Liver (tissue), 9 donors: ENCODE measurements around the gene GTSE1. TPM values are rescaled to one million over a fixed set of nuclear protein-coding genes. Genes with fewer than 3 reads are reported as not detected.

Experiments used
- DNase-seq: peaks from one replicate; pipeline ENCODE4 v3.0.0-alpha.2; 2017; ENCODE audit warnings: low spot score
- H3K27ac ChIP-seq, 2 donors: one replicate each; pipeline ENCODE4 v1.7.0; 2013; ENCODE audit warnings: inconsistent platforms in 2 of 2, low read length in 2 of 2, control low read depth in 1 of 2, low read depth in 1 of 2, mild to moderate bottlenecking in 1 of 2
- H3K27me3 ChIP-seq, 4 donors: one replicate each; pipeline versions ENCODE4 v1.6.1 to v1.7.0; 2013; ENCODE audit warnings: low read length in 3 of 4, inconsistent platforms in 1 of 4, mild to moderate bottlenecking in 1 of 4, moderate library complexity in 1 of 4; ENCODE audit not compliant: control insufficient read depth in 4 of 4, insufficient read depth in 4 of 4
- H3K36me3 ChIP-seq, 4 donors: one replicate each; pipeline versions ENCODE4 v1.6.1 to v1.7.0; 2013; ENCODE audit warnings: low read length in 3 of 4, mild to moderate bottlenecking in 3 of 4, low read depth in 1 of 4, moderate library complexity in 1 of 4; ENCODE audit not compliant: control insufficient read depth in 4 of 4, insufficient read depth in 3 of 4
- H3K4me1 ChIP-seq, 4 donors: one replicate each; pipeline versions ENCODE4 v1.6.1 to v1.7.0; 2013; ENCODE audit warnings: low read length in 3 of 4, mild to moderate bottlenecking in 3 of 4, moderate library complexity in 1 of 4; ENCODE audit not compliant: control insufficient read depth in 4 of 4, insufficient read depth in 4 of 4
- H3K4me3 ChIP-seq, 3 donors: one replicate each; pipeline versions ENCODE4 v1.6.1 to v1.7.0; 2013; ENCODE audit warnings: low read length in 3 of 3, control low read depth in 1 of 3, low read depth in 1 of 3, mild to moderate bottlenecking in 1 of 3
- H3K9ac ChIP-seq, 2 donors: one replicate each; pipeline ENCODE4 v1.7.0; 2013; ENCODE audit warnings: low read length in 2 of 2, mild to moderate bottlenecking in 2 of 2, moderate library complexity in 2 of 2, control low read depth in 1 of 2, low read depth in 1 of 2
- H3K9me3 ChIP-seq, 4 donors: one replicate each; pipeline versions ENCODE4 v1.6.1 to v1.7.0; 2013; ENCODE audit warnings: low read length in 3 of 4; ENCODE audit not compliant: control insufficient read depth in 4 of 4
- EGR1 ChIP-seq, 2 donors: IDR thresholded peaks; 2 replicates each; pipeline ENCODE4 v1.6.1; 2016 to 2018; ENCODE audit warnings: antibody characterized with exemption in 2 of 2, low read depth in 2 of 2
- FOXA1 ChIP-seq: IDR thresholded peaks from 2 replicates; pipeline ENCODE4 v1.6.1; 2016; ENCODE audit warnings: antibody characterized with exemption
- FOXA2 ChIP-seq: IDR thresholded peaks from 2 replicates; pipeline ENCODE4 v1.6.1; 2016; ENCODE audit warnings: antibody characterized with exemption
- HNF4G ChIP-seq: IDR thresholded peaks from 2 replicates; pipeline ENCODE4 v1.6.1; 2016; ENCODE audit warnings: antibody characterized with exemption
- NR2F2 ChIP-seq: IDR thresholded peaks from 2 replicates; pipeline ENCODE4 v1.6.1; 2016; ENCODE audit warnings: antibody characterized with exemption
- RAD21 ChIP-seq, 2 donors: IDR thresholded peaks; 2 replicates each; pipeline ENCODE4 v1.6.1; 2016; ENCODE audit warnings: antibody characterized with exemption in 2 of 2, mild to moderate bottlenecking in 2 of 2
- WGBS: extraction: QIAGEN DNeasy Blood & Tissue Kit; methylation state at CpG from one replicate; pipeline ENCODE4 v1.1.7; 2013; 5-methylcytosine and 5-hydroxymethylcytosine counted together
- polyA plus RNA-seq, 2 donors: library from polyadenylated mRNA; stranded (reverse) in 1 of 2; unstranded in 1 of 2; fragments of 200-250 nt in 1 of 2; fragments of >200 nt in 1 of 2; fragmentation: Nextera tagmentation in 1 of 2; extraction: Ambion mirVana in 1 of 2; gene quantifications; one replicate each; pipeline versions ENCODE4 v1.2.1 to v1.2.3, GENCODE V29; 2013 to 2015
- total RNA-seq, 2 donors: library from RNA; depleted of rRNA; stranded (reverse); fragments of >200 nt; gene quantifications; one replicate each; pipeline ENCODE4 v1.2.3, GENCODE V29; 2014
- TF ChIP-seq, protein P1 (sequence below): fragments of 150-350 bp; IDR thresholded peaks from 2 replicates; pipeline ENCODE4 v1.5.1; 2017; ENCODE audit warnings: improper control_type of control experiment, low read depth, low read length; ENCODE audit not compliant: missing input control
- TF ChIP-seq, protein P2 (sequence below): IDR thresholded peaks from 2 replicates; pipeline ENCODE4 v1.6.1; 2016; ENCODE audit warnings: antibody characterized with exemption, mild to moderate bottlenecking
- TF ChIP-seq, protein P3 (sequence below): IDR thresholded peaks from 2 replicates; pipeline ENCODE4 v1.6.1; 2016; ENCODE audit warnings: antibody characterized with exemption
- donor health status: healthy.
- donor health status: healthy.
- donor health status: healthy.
- donor health status: healthy.
- donor health status: healthy.

The GTSE1 gene
- total and polyA plus RNA-seq, 4 donors: 0.17 to 13.9 (median 0.85) TPM

DNA sequence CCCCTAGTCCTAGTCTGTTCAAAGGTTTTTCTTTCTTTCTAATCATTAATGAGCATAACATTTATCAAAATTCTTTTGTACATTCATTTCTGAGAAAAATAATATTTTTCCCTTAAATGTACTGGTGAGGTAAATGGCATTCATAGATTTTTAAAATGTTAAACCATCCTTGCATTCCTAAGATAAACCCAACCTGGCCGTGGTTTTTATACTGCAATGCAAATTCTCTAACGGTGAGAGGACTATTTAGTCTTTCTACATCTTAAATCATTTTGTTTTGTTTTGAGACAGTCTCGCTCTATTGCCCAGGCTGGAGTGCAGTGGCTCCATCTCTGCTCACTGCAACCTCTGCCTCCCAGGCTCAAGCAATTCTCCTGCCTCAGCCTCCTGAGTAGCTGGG, 79.4 kb downstream of the GTSE1 start:
- 95% methylated on average over 3 of the region's 3 CpGs for WGBS

DNA sequence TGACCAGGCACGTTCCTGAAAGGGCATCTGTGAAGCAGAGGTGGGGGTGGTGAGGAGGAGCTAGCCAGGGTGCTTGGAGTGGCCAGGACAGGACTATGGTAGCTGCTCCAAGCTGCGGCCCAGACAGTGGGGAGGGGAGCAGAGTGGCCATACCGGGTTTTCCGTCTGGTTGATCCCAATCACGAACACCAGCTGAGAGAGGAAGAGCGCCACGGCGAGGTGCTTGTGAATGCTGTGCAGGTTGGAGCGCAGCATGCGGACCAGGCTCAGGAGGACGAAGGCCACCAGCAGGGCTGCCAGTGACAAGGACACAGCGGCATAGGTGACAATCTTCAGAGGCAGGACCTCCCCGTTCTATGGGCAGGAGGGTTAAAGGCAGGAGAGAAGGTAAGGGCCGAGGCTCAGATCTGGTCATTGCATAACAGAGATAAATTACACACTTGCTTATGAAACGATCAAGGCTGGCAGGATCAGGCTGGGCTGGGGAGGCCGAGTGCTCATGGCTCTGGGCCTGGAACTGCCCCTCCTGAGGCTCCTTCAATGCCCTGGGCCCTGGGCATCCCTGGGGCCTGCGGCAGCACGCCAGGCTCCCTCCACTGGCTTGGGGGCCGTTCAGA, 80.3 kb downstream of the GTSE1 start:
- H3K36me3 ChIP-seq: no peaks in the 10 kb centered on the region
- DNase-seq: no peak
- WGBS: 45% methylated on average over 19 of the region's 19 CpGs
- H3K4me1 ChIP-seq: peaks cover 23 to 65% (median 47%) of the 10 kb centered on the region in 4 donors
- H3K27ac ChIP-seq: peak overlapping the region; percentile 87 to 96
- TF ChIP-seq, protein P1, sequence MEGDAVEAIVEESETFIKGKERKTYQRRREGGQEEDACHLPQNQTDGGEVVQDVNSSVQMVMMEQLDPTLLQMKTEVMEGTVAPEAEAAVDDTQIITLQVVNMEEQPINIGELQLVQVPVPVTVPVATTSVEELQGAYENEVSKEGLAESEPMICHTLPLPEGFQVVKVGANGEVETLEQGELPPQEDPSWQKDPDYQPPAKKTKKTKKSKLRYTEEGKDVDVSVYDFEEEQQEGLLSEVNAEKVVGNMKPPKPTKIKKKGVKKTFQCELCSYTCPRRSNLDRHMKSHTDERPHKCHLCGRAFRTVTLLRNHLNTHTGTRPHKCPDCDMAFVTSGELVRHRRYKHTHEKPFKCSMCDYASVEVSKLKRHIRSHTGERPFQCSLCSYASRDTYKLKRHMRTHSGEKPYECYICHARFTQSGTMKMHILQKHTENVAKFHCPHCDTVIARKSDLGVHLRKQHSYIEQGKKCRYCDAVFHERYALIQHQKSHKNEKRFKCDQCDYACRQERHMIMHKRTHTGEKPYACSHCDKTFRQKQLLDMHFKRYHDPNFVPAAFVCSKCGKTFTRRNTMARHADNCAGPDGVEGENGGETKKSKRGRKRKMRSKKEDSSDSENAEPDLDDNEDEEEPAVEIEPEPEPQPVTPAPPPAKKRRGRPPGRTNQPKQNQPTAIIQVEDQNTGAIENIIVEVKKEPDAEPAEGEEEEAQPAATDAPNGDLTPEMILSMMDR: no peak
- TF ChIP-seq RAD21 (IDR thresholded peaks at IDR 0.05) (no peak), FOXA2 (no peak)
- no peaks in the 10 kb centered on the region for H3K27me3 ChIP-seq
- H3K9me3 ChIP-seq: no peaks in the 10 kb centered on the region
- H3K9ac ChIP-seq: peak overlapping the region; percentile 14 to 54
- H3K4me3 ChIP-seq: no peak overlapping the region

More for the DNA sequence above, 79.4 kb downstream of the GTSE1 start:
- no peak overlapping the region for H3K9ac ChIP-seq
- no peaks in the 10 kb centered on the region for H3K27me3 ChIP-seq
- H3K36me3 ChIP-seq: no peaks in the 10 kb centered on the region
- H3K27ac ChIP-seq: no peak overlapping the region
- H3K9me3 ChIP-seq: no peaks in the 10 kb centered on the region
- TF ChIP-seq HNF4G (no peak), FOXA1 (no peak), FOXA2 (no peak), EGR1 (IDR thresholded peaks at IDR 0.05; ENCODE audit: low read depth in 2 of 2) (no peak), NR2F2 (no peak)
- TF ChIP-seq, protein P2, sequence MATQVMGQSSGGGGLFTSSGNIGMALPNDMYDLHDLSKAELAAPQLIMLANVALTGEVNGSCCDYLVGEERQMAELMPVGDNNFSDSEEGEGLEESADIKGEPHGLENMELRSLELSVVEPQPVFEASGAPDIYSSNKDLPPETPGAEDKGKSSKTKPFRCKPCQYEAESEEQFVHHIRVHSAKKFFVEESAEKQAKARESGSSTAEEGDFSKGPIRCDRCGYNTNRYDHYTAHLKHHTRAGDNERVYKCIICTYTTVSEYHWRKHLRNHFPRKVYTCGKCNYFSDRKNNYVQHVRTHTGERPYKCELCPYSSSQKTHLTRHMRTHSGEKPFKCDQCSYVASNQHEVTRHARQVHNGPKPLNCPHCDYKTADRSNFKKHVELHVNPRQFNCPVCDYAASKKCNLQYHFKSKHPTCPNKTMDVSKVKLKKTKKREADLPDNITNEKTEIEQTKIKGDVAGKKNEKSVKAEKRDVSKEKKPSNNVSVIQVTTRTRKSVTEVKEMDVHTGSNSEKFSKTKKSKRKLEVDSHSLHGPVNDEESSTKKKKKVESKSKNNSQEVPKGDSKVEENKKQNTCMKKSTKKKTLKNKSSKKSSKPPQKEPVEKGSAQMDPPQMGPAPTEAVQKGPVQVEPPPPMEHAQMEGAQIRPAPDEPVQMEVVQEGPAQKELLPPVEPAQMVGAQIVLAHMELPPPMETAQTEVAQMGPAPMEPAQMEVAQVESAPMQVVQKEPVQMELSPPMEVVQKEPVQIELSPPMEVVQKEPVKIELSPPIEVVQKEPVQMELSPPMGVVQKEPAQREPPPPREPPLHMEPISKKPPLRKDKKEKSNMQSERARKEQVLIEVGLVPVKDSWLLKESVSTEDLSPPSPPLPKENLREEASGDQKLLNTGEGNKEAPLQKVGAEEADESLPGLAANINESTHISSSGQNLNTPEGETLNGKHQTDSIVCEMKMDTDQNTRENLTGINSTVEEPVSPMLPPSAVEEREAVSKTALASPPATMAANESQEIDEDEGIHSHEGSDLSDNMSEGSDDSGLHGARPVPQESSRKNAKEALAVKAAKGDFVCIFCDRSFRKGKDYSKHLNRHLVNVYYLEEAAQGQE: no peak
- TF ChIP-seq, protein P1: no peak
- TF ChIP-seq, protein P3, sequence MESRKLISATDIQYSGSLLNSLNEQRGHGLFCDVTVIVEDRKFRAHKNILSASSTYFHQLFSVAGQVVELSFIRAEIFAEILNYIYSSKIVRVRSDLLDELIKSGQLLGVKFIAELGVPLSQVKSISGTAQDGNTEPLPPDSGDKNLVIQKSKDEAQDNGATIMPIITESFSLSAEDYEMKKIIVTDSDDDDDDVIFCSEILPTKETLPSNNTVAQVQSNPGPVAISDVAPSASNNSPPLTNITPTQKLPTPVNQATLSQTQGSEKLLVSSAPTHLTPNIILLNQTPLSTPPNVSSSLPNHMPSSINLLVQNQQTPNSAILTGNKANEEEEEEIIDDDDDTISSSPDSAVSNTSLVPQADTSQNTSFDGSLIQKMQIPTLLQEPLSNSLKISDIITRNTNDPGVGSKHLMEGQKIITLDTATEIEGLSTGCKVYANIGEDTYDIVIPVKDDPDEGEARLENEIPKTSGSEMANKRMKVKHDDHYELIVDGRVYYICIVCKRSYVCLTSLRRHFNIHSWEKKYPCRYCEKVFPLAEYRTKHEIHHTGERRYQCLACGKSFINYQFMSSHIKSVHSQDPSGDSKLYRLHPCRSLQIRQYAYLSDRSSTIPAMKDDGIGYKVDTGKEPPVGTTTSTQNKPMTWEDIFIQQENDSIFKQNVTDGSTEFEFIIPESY: no peak
- H3K4me1 ChIP-seq: peaks cover 24 to 69% (median 50%) of the 10 kb centered on the region in 4 donors
- no peak for DNase-seq
- no peak overlapping the region for H3K4me3 ChIP-seq
